ENCODE data around the gene NPR1. TPM values are rescaled to one million over a fixed set of nuclear protein-coding genes. Genes with fewer than 3 reads are reported as not detected.

NPR1 gene
- total RNA-seq, 4 donors from 2014 or later: 3.0 to 7.1 (median 4.5) TPM

- H3K27ac ChIP-seq: peak within 1 kb of the TSS; percentile 95 to 100 (median 98)
- no peaks in the 10 kb centered on the region for H3K27me3 ChIP-seq
- TF ChIP-seq POLR2A (IDR thresholded peaks at IDR 0.05) (peak; percentile 42 to 52), CTCF (IDR thresholded peaks at IDR 0.05 in 4 of 5, conservative IDR thresholded peaks at IDR 0.05 in 1 of 5) (peak in 2 of 5 experiments; percentile 12 to 32)
- ATAC-seq (peak; percentile 99 to 100), DNase-seq (peak; percentile 100)
- H3K4me1 ChIP-seq: peaks cover 20 to 24% of the 10 kb centered on the region in 2 donors
- no peaks in the 10 kb centered on the region for H3K9me3 ChIP-seq
- intact Hi-C loops (cut with DNase I; ENCODE audit: low total_unique reads) (loop anchor here (1.0 to 5.0 kb wide), 2 partner anchors 22 to 55 kb away; partner anchors contain the start of gene ILF2), in situ Hi-C loops (cut with MboI; ENCODE audit: low sequenced_read_pairs in 4 of 4) (loop anchor here in 2 of 4 donors (25.0 kb wide), 2 partner anchors 140 to 365 kb away; partner anchors contain the start of gene S100A9 (in 1 of the 2))
- no peaks in the 10 kb centered on the region for H3K36me3 ChIP-seq
- peak within 1 kb of the TSS; percentile 77 to 96 (median 88) for H3K4me3 ChIP-seq
These were observed 49.2 kb downstream of the NPR1 start, which contains the start of gene INTS3 for GRCh38 chr1:153727463-153728304. Gene INTS3 (plus strand): TSS chr1:153728050. CDS start chr1:153728635, 585 bp downstream.

- in situ Hi-C loops (cut with MboI; ENCODE audit: low sequenced_read_pairs in 4 of 4) (loop anchor here in 2 of 4 donors (25.0 kb wide), 2 partner anchors 141 to 366 kb away; partner anchors contain the start of gene S100A9 (in 1 of the 2)), intact Hi-C loops (cut with DNase I; ENCODE audit: low total_unique reads) (loop anchor here (5.0 kb wide), 1 partner anchor 56 kb away; the partner anchor contains the start of gene ILF2)
- Histone ChIP-seq H3K4me3 (peak overlapping the region; percentile 77 to 96 (median 88)), H3K27me3 (no peaks in the 10 kb centered on the region), H3K36me3 (no peaks in the 10 kb centered on the region), H3K9me3 (no peaks in the 10 kb centered on the region), H3K27ac (peak overlapping the region; percentile 95 to 100 (median 98)), H3K4me1 (peaks cover 20 to 24% of the 10 kb centered on the region in 2 donors)
- TF ChIP-seq POLR2A (IDR thresholded peaks at IDR 0.05) (no peak), CTCF (IDR thresholded peaks at IDR 0.05 in 4 of 5, conservative IDR thresholded peaks at IDR 0.05 in 1 of 5) (peak in 1 of 5 experiments; percentile 5)
- peak; percentile 28 to 47 for ATAC-seq
- peak in 1 of 2 donors; percentile 40 for DNase-seq
These were observed 50.0 kb downstream of the NPR1 start for GRCh38 chr1:153728305-153729066.

GRCh38 chr1:153730468-153730988, 52.0 kb downstream of the NPR1 start:
- Histone ChIP-seq H3K27me3 (no peaks in the 10 kb centered on the region), H3K36me3 (no peaks in the 10 kb centered on the region), H3K9me3 (no peaks in the 10 kb centered on the region), H3K4me1 (peaks cover 20 to 24% of the 10 kb centered on the region in 2 donors), H3K4me3 (no peak overlapping the region), H3K27ac (peak overlapping the region; percentile 21 to 100 (median 68))
- TF ChIP-seq POLR2A (IDR thresholded peaks at IDR 0.05): no peak
- TF ChIP-seq CTCF (IDR thresholded peaks at IDR 0.05 in 4 of 5, conservative IDR thresholded peaks at IDR 0.05 in 1 of 5): no peak
- DNase-seq (no peak), ATAC-seq (no peak)
- in situ Hi-C loops (cut with MboI; ENCODE audit: low sequenced_read_pairs in 4 of 4): loop anchor here in 2 of 4 donors (25.0 kb wide), 2 partner anchors 143 to 368 kb away; partner anchors contain the start of gene S100A9 (in 1 of the 2)
- intact Hi-C loops (cut with DNase I; ENCODE audit: low total_unique reads): no loop called here

GRCh38 chr1:153733970-153734369, 55.5 kb downstream of the NPR1 start:
- Histone ChIP-seq H3K36me3 (no peaks in the 10 kb centered on the region), H3K4me1 (peaks cover 12 to 19% of the 10 kb centered on the region in 2 donors), H3K27ac (no peak overlapping the region), H3K4me3 (no peak overlapping the region), H3K27me3 (no peaks in the 10 kb centered on the region), H3K9me3 (no peaks in the 10 kb centered on the region)
- intact Hi-C loops (cut with DNase I; ENCODE audit: low total_unique reads) (no loop called here), in situ Hi-C loops (cut with MboI; ENCODE audit: low sequenced_read_pairs in 4 of 4) (loop anchor here in 2 of 4 donors (25.0 kb wide), 2 partner anchors 147 to 372 kb away; partner anchors contain the start of gene S100A9 (in 1 of the 2))
- ATAC-seq: no peak
- TF ChIP-seq CTCF (IDR thresholded peaks at IDR 0.05 in 4 of 5, conservative IDR thresholded peaks at IDR 0.05 in 1 of 5) (no peak), POLR2A (IDR thresholded peaks at IDR 0.05) (no peak)
- DNase-seq: no peak

Data from gastrocnemius medialis (tissue), 4 donors.